Measurements from ENCODE around the gene CADM1. TPM values are rescaled to one million over a fixed set of nuclear protein-coding genes. Genes with fewer than 3 reads are reported as not detected.
A peak's percentile ranks its signal among the peaks of the same experiment; 100 is the strongest.

Gene CADM1
- total and polyA plus RNA-seq, 4 donors = 31.7 to 243 (median 77.9) TPM

- no peaks in the 10 kb centered on the region for H3K27me3 ChIP-seq (ENCODE audit: control insufficient read depth in 3 of 3, insufficient read depth in 3 of 3, low read length in 2 of 3)
- TF ChIP-seq CTCF (IDR thresholded peaks at IDR 0.05; ENCODE audit: control extremely low read depth, extremely low read depth) = no peak
- no peak for ATAC-seq (ENCODE audit: insufficient read depth, low FRiP score)
- H3K4me1 ChIP-seq (ENCODE audit: control insufficient read depth in 5 of 5, insufficient read depth in 5 of 5, low read length in 5 of 5) = no peaks in the 10 kb centered on the region
- DNase-seq = no peak
- H3K4me3 ChIP-seq = no peak overlapping the region
- no peak overlapping the region for H3K27ac ChIP-seq (ENCODE audit: low read depth in 1 of 2, low read length in 1 of 2)
- 78 to 81% methylated on average over 2 of the region's 2 CpGs for WGBS, 2 donors
- H3K9ac ChIP-seq (ENCODE audit: insufficient read depth in 1 of 2, low read length in 2 of 2) = no peak overlapping the region
- H3K9me3 ChIP-seq (ENCODE audit: control insufficient read depth in 4 of 4, insufficient read depth in 3 of 4, low read length in 3 of 4) = no peaks in the 10 kb centered on the region
- H3K36me3 ChIP-seq (ENCODE audit: control insufficient read depth in 4 of 4, insufficient read depth in 4 of 4, low read length in 4 of 4) = no peaks in the 10 kb centered on the region
Observed at GRCh38 chr11:115464269-115464668, 39.9 kb downstream of the CADM1 start.

GRCh38 chr11:115463606-115464005 lies 40.6 kb downstream of the CADM1 start:
- Histone ChIP-seq H3K27me3 (ENCODE audit: control insufficient read depth in 3 of 3, insufficient read depth in 3 of 3, low read length in 2 of 3) (no peaks in the 10 kb centered on the region), H3K4me1 (ENCODE audit: control insufficient read depth in 5 of 5, insufficient read depth in 5 of 5, low read length in 5 of 5) (no peaks in the 10 kb centered on the region)
- no peak for DNase-seq

GRCh38 chr11:115462757-115463156 lies 41.5 kb downstream of the CADM1 start:
- no peak overlapping the region for H3K4me3 ChIP-seq
- no peak overlapping the region for H3K27ac ChIP-seq (ENCODE audit: low read depth in 1 of 2, low read length in 1 of 2)
- H3K4me1 ChIP-seq (ENCODE audit: control insufficient read depth in 5 of 5, insufficient read depth in 5 of 5, low read length in 5 of 5) = no peaks in the 10 kb centered on the region
- no peak overlapping the region for H3K9ac ChIP-seq (ENCODE audit: insufficient read depth in 1 of 2, low read length in 2 of 2)
- ATAC-seq (ENCODE audit: insufficient read depth, low FRiP score) (no peak), DNase-seq (no peak)
- H3K9me3 ChIP-seq (ENCODE audit: control insufficient read depth in 4 of 4, insufficient read depth in 3 of 4, low read length in 3 of 4) = no peaks in the 10 kb centered on the region
- no peak for TF ChIP-seq CTCF (IDR thresholded peaks at IDR 0.05; ENCODE audit: control extremely low read depth, extremely low read depth)
- H3K36me3 ChIP-seq (ENCODE audit: control insufficient read depth in 4 of 4, insufficient read depth in 4 of 4, low read length in 4 of 4) = no peaks in the 10 kb centered on the region
- H3K27me3 ChIP-seq (ENCODE audit: control insufficient read depth in 3 of 3, insufficient read depth in 3 of 3, low read length in 2 of 3) = no peaks in the 10 kb centered on the region
- 84 to 98% methylated on average over 1 of the region's 1 CpG for WGBS, 2 donors

More at GRCh38 chr11:115463606-115464005, 40.6 kb downstream of the CADM1 start:
- no peak overlapping the region for H3K9ac ChIP-seq (ENCODE audit: insufficient read depth in 1 of 2, low read length in 2 of 2)
- WGBS, 2 donors = 83 to 87% methylated on average over 3 of the region's 3 CpGs
- no peak overlapping the region for H3K4me3 ChIP-seq
- no peak for TF ChIP-seq CTCF (IDR thresholded peaks at IDR 0.05; ENCODE audit: control extremely low read depth, extremely low read depth)
- no peaks in the 10 kb centered on the region for H3K36me3 ChIP-seq (ENCODE audit: control insufficient read depth in 4 of 4, insufficient read depth in 4 of 4, low read length in 4 of 4)
- no peak overlapping the region for H3K27ac ChIP-seq (ENCODE audit: low read depth in 1 of 2, low read length in 1 of 2)
- H3K9me3 ChIP-seq (ENCODE audit: control insufficient read depth in 4 of 4, insufficient read depth in 3 of 4, low read length in 3 of 4) = no peaks in the 10 kb centered on the region
- ATAC-seq (ENCODE audit: insufficient read depth, low FRiP score) = no peak

- 77 to 80% methylated on average over 18 of the region's 18 CpGs for WGBS, 2 donors
- no peak overlapping the region for H3K9ac ChIP-seq (ENCODE audit: insufficient read depth in 1 of 2, low read length in 2 of 2)
Observed at GRCh38 chr11:115462004-115462541, 42.1 kb downstream of the CADM1 start.

More at GRCh38 chr11:115462004-115462541, 42.1 kb downstream of the CADM1 start:
- Histone ChIP-seq H3K27ac (ENCODE audit: low read depth in 1 of 2, low read length in 1 of 2) (peak overlapping the region in 1 of 2 donors; percentile 22), H3K9me3 (ENCODE audit: control insufficient read depth in 4 of 4, insufficient read depth in 3 of 4, low read length in 3 of 4) (no peaks in the 10 kb centered on the region), H3K36me3 (ENCODE audit: control insufficient read depth in 4 of 4, insufficient read depth in 4 of 4, low read length in 4 of 4) (no peaks in the 10 kb centered on the region), H3K4me3 (no peak overlapping the region), H3K4me1 (ENCODE audit: control insufficient read depth in 5 of 5, insufficient read depth in 5 of 5, low read length in 5 of 5) (no peaks in the 10 kb centered on the region), H3K27me3 (ENCODE audit: control insufficient read depth in 3 of 3, insufficient read depth in 3 of 3, low read length in 2 of 3) (no peaks in the 10 kb centered on the region)
- TF ChIP-seq CTCF (IDR thresholded peaks at IDR 0.05; ENCODE audit: control extremely low read depth, extremely low read depth) = no peak
- DNase-seq (no peak), ATAC-seq (ENCODE audit: insufficient read depth, low FRiP score) (no peak)
